Vagina (tissue), 2 donors: ENCODE measurements around the gene BEST4.

Source experiments
- CTCF ChIP-seq, 3 experiments: fragments of 450-650 bp in 2 of 3; fragments of 200-600 bp in 1 of 3; sonication (generic) in 1 of 3; IDR thresholded peaks; one replicate each; pipeline ENCODE4 v1.5.1; 2017 to 2019; ENCODE audit warnings: antibody characterized with exemption in 3 of 3, mild to moderate bottlenecking in 2 of 3, moderate library complexity in 2 of 3
- POLR2A ChIP-seq, 2 donors: fragments of 450-650 bp; IDR thresholded peaks; one replicate each; pipeline ENCODE4 v1.6.1; 2017; ENCODE audit warnings: antibody characterized with exemption in 2 of 2, mild to moderate bottlenecking in 2 of 2, moderate library complexity in 2 of 2
- POLR2AphosphoS5 ChIP-seq, 2 donors: sonication (generic); formaldehyde crosslinking; IDR thresholded peaks; one replicate each; pipeline ENCODE4 v1.9.0; 2017; ENCODE audit warnings: antibody characterized with exemption in 2 of 2, mild to moderate bottlenecking in 2 of 2, low read depth in 1 of 2; ENCODE audit not compliant: insufficient read depth in 1 of 2

- TF ChIP-seq CTCF (IDR thresholded peaks at IDR 0.05) (no peak), POLR2A (IDR thresholded peaks at IDR 0.05) (no peak), POLR2AphosphoS5 (IDR thresholded peaks at IDR 0.05; ENCODE audit: insufficient read depth in 1 of 2, low read depth in 1 of 2) (no peak)
These were observed 3.6 kb downstream of the BEST4 start for GRCh38 chr1:44784094-44785028.
